PC-3 (cell line): ENCODE results near the gene FOXD4L3. TPM values are rescaled to one million over a fixed set of nuclear protein-coding genes. Genes with fewer than 3 reads are reported as not detected.
A peak's percentile ranks its signal among the peaks of the same experiment; 100 is the strongest.
"Not testable (repeated sequence)": the region's sequence is repeated elsewhere in the genome, so short reads cannot be mapped to it uniquely, and the experiment has no call there.

Experiments
- ATAC-seq: fragments of 200-7000 bp; cut with Tn5 transposase; 2 replicates; pipeline ENCODE4 v1.9.1; 2020; ENCODE audit warnings: mild to moderate bottlenecking, moderate library complexity
- Bru-seq: library from RNA; stranded (reverse); fragments of 400-500 nt; gene quantifications from one replicate; lab custom pipeline; 2021; lab: Mats Ljungman, UMichigan
- BruChase-seq, 2 experiments: library from RNA; stranded (reverse); fragments of 400-500 nt; gene quantifications; one replicate each; lab custom pipeline; 2021; lab: Mats Ljungman, UMichigan
- BruUV-seq: library from RNA; stranded (reverse); fragments of 400-500 nt; replicated peaks from 2 replicates; lab custom pipeline; 2021; lab: Mats Ljungman, UMichigan
- CTCF ChIA-PET: fragments of 300-600 bp; sonication (Branson Sonifier 250); formaldehyde crosslinking; loops from one replicate; lab custom pipeline; 2022; ENCODE audit warnings: antibody characterized with exemption; lab: Charles Lee
- POLR2A ChIA-PET: fragments of 300-600 bp; sonication (Branson Sonifier 250); formaldehyde crosslinking; loops from one replicate; lab custom pipeline; 2022; ENCODE audit warnings: antibody characterized with exemption; ENCODE audit not compliant: unreplicated experiment; lab: Charles Lee
- DNase-seq: peaks from one replicate; pipeline ENCODE4 v3.0.0-alpha.2; 2015
- H2AFZ ChIP-seq: fragments of 300-600 bp; sonication (generic); 2 replicates; pipeline ENCODE4 v1.6.0; 2016; ENCODE audit warnings: antibody characterized with exemption, low read length
- H3F3A ChIP-seq: fragments of 300-600 bp; sonication (generic); one replicate; pipeline ENCODE4 v1.6.0; 2017; ENCODE audit warnings: antibody characterized with exemption, low read length, control low read depth, mild to moderate bottlenecking; ENCODE audit not compliant: unreplicated experiment
- H3K27ac ChIP-seq: fragments of 300-600 bp; sonication (generic); 2 replicates; pipeline ENCODE4 v1.5.1; 2016; ENCODE audit warnings: mild to moderate bottlenecking, low read length
- H3K27me3 ChIP-seq: fragments of 300-600 bp; sonication (generic); 2 replicates; pipeline ENCODE4 v1.6.1; 2016; ENCODE audit warnings: low read length, mixed read lengths
- H3K36me3 ChIP-seq: fragments of 300-600 bp; sonication (generic); 2 replicates; pipeline ENCODE4 v1.6.1; 2016; ENCODE audit warnings: low read depth, mixed run types, low read length, mixed read lengths
- H3K4me1 ChIP-seq: fragments of 300-600 bp; sonication (generic); 2 replicates; pipeline ENCODE4 v1.5.1; 2016; ENCODE audit warnings: low read length; ENCODE audit not compliant: insufficient read depth
- H3K4me2 ChIP-seq: fragments of 300-600 bp; sonication (generic); 2 replicates; pipeline ENCODE4 v1.6.0; 2016; ENCODE audit warnings: low read length
- H3K4me3 ChIP-seq: fragments of 300-600 bp; sonication (generic); 2 replicates; pipeline ENCODE4 v1.5.1; 2016; ENCODE audit warnings: mild to moderate bottlenecking, low read length, mixed read lengths
- H3K79me2 ChIP-seq: fragments of 300-600 bp; sonication (generic); 2 replicates; pipeline ENCODE4 v1.6.1; 2017; ENCODE audit warnings: low read length, mixed read lengths
- H3K9ac ChIP-seq: fragments of 300-600 bp; sonication (generic); 2 replicates; pipeline ENCODE4 v1.6.0; 2016; ENCODE audit warnings: mild to moderate bottlenecking, low read length
- H3K9me2 ChIP-seq: fragments of 300-600 bp; sonication (generic); replicated peaks from 2 replicates; pipeline ENCODE4 v1.6.1; 2016; ENCODE audit warnings: mixed run types, low read length, mixed read lengths
- H3K9me3 ChIP-seq: fragments of 300-600 bp; sonication (generic); 2 replicates; pipeline ENCODE4 v1.6.1; 2016; ENCODE audit warnings: low read length, mixed read lengths
- H4K20me1 ChIP-seq: fragments of 300-600 bp; sonication (generic); 2 replicates; pipeline ENCODE4 v1.6.1; 2016; ENCODE audit warnings: low read length, mixed read lengths
- intact Hi-C: fragments of 100-400 bp; cut with micrococcal nuclease; formaldehyde crosslinking; loops from 2 replicates; pipeline ENCODE4 v1.9.0; 2023
- long read RNA-seq: library from polyadenylated mRNA; unstranded; transcript quantifications from one replicate; pipeline ENCODE4 v2.0.0, GENCODE V29; 2021; ENCODE audit not compliant: unreplicated experiment
- total RNA-seq: library from RNA; depleted of rRNA; stranded (reverse); fragments of >200 nt; gene quantifications from 2 replicates; pipeline ENCODE4 v1.2.3, GENCODE V29; 2014; rRNA removed

FOXD4L3 gene
- not detected in 2 replicates for total RNA-seq
- Bru-seq, nascent RNA: percentile 49 among the genes with signal in this experiment
- BruChase-seq, experiment 1, labeled RNA remaining after a 6-hour chase: percentile 43 among the genes with signal in this experiment
- percentile 61 among the genes with signal in this experiment for BruChase-seq, experiment 2, labeled RNA remaining after a 2-hour chase
- long read RNA-seq: 0 reads

GRCh38 chr9:68302567-68302966 lies at the start of gene FOXD4L3:
Gene FOXD4L3, plus strand, starts transcription at chr9:68302867. Its CDS starts 85 bp downstream, at chr9:68302952.
- H3K4me3 ChIP-seq, H3K27me3 ChIP-seq, H3K9me3 ChIP-seq, H3K36me3 ChIP-seq, H3K27ac ChIP-seq, H3K4me1 ChIP-seq, H3K79me2 ChIP-seq, POLR2A ChIA-PET, H3K4me2 ChIP-seq, H3F3A ChIP-seq, H3K9me2 ChIP-seq, BruUV-seq, DNase-seq, CTCF ChIA-PET, ATAC-seq, H4K20me1 ChIP-seq, H2AFZ ChIP-seq, H3K9ac ChIP-seq, intact Hi-C loops: not testable (repeated sequence)

DNA sequence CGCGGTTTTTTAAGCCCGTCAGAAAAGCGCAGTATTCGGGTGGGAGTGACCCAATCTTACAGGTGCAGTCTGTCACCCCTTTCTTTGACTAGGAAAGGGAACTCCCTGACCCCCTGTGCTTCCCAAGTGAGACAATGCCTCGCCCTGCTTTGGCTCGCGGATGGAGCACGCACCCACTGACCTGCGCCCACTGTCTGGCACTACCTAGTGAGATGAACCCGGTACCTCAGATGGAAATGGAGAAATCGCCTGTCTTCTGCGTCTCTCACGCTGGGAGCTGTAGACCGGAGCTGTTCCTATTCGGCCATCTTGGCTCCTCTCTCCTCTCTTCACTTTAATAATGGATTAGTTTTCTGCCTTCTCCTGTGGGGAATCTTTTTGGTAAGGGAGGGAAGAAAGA lies 21.6 kb upstream of the FOXD4L3 start:
- H3K79me2 ChIP-seq, H3K9me2 ChIP-seq, BruUV-seq, H3K27me3 ChIP-seq, CTCF ChIA-PET, POLR2A ChIA-PET, H2AFZ ChIP-seq, H3K27ac ChIP-seq, DNase-seq, ATAC-seq, H3F3A ChIP-seq, H3K4me2 ChIP-seq, H3K4me1 ChIP-seq, H3K9ac ChIP-seq, H3K9me3 ChIP-seq, intact Hi-C loops, H4K20me1 ChIP-seq, H3K4me3 ChIP-seq, H3K36me3 ChIP-seq: not testable (repeated sequence)

GRCh38 chr9:68303771-68304170 lies 1.1 kb downstream of the FOXD4L3 start:
- H3K4me3 ChIP-seq, H3K9me2 ChIP-seq, BruUV-seq, H3F3A ChIP-seq, DNase-seq, H3K27ac ChIP-seq, H3K27me3 ChIP-seq, H3K4me2 ChIP-seq, H3K36me3 ChIP-seq, H3K4me1 ChIP-seq, CTCF ChIA-PET, ATAC-seq, H3K79me2 ChIP-seq, POLR2A ChIA-PET, H3K9me3 ChIP-seq, H4K20me1 ChIP-seq, intact Hi-C loops, H3K9ac ChIP-seq, H2AFZ ChIP-seq: not testable (repeated sequence)

DNA sequence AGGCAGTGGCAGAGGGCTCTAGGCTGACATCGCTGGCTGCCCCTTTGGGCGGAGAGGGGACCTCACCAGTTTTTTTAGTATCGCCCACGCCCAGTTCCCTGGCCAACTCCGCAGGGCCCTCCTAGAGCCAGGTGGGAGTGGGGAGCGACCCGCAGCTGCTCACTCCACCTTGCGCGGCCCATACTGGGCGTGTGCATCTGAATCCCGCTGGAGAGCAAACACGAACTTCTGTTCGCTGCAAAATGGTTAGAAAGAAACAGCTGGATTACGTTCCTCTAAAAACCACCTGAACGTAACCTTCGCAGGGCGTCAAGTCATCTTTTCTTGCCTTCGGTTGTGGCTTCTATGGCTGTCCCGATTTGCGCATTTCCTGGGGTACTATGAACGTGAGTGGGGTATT lies 1.5 kb downstream of the FOXD4L3 start:
- BruUV-seq, POLR2A ChIA-PET, H3K36me3 ChIP-seq, H3K4me2 ChIP-seq, H3K79me2 ChIP-seq, H3F3A ChIP-seq, H3K27me3 ChIP-seq, H4K20me1 ChIP-seq, CTCF ChIA-PET, H3K9me3 ChIP-seq, H2AFZ ChIP-seq, DNase-seq, H3K27ac ChIP-seq, H3K4me1 ChIP-seq, H3K9ac ChIP-seq, H3K9me2 ChIP-seq, intact Hi-C loops, ATAC-seq, H3K4me3 ChIP-seq: not testable (repeated sequence)

DNA sequence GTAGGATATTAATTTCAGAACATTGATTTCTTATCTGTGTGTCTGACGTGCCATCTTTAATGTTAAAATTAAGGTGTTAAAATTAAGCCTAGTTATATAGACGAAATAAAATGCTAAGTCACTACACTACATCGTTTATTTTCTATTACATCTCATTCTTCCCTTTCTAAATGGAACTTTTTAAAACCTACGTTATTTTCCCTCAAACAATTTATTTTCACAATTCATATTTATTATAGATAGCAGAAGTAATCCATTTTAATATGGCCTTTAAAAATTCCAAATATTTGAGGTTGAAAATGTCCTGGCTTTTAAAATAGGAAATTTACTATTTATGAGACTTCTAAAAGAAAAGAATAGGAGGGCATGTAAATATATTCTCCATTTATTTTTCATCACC lies 2.1 kb downstream of the FOXD4L3 start:
- H3K27me3 ChIP-seq, H2AFZ ChIP-seq, H3K9ac ChIP-seq, H3K4me3 ChIP-seq, H3K9me3 ChIP-seq, H3K4me2 ChIP-seq, H3K36me3 ChIP-seq, BruUV-seq, H3F3A ChIP-seq, H3K4me1 ChIP-seq, POLR2A ChIA-PET, CTCF ChIA-PET, H4K20me1 ChIP-seq, ATAC-seq, H3K27ac ChIP-seq, intact Hi-C loops, DNase-seq, H3K79me2 ChIP-seq, H3K9me2 ChIP-seq: not testable (repeated sequence)

- H3K4me2 ChIP-seq, CTCF ChIA-PET, H4K20me1 ChIP-seq, H3K9me2 ChIP-seq, H3K79me2 ChIP-seq, H3K9me3 ChIP-seq, H3K4me1 ChIP-seq, BruUV-seq, POLR2A ChIA-PET, H3K4me3 ChIP-seq, H3K36me3 ChIP-seq, intact Hi-C loops, H3K27ac ChIP-seq, H2AFZ ChIP-seq, DNase-seq, H3F3A ChIP-seq, ATAC-seq, H3K27me3 ChIP-seq, H3K9ac ChIP-seq: not testable (repeated sequence)
Measured at GRCh38 chr9:68305680-68306285, 3.1 kb downstream of the FOXD4L3 start.
